A549 (cell line): ENCODE results near the gene PLCH1.

Experiments
- JUNB ChIP-seq: fragments of >200 bp; sonication (Bioruptor Twin); formaldehyde crosslinking; IDR thresholded peaks from 2 replicates; pipeline ENCODE4 v1.6.1; 2016
- PBX3 ChIP-seq: IDR thresholded peaks from 2 replicates; pipeline ENCODE4 v1.6.1; 2012
- POLR2A ChIP-seq: IDR thresholded peaks from 2 replicates; pipeline ENCODE4 v1.6.1; 2012; ENCODE audit warnings: mild to moderate bottlenecking, low read length
- RAD21 ChIP-seq, 2 experiments: fragments of >200 bp in 1 of 2; sonication (Bioruptor Twin) in 1 of 2; formaldehyde crosslinking in 1 of 2; IDR thresholded peaks in 1 of 2; conservative IDR thresholded peaks in 1 of 2; 2 replicates in 1 of 2; 3 replicates in 1 of 2; pipeline ENCODE4 v1.6.1; 2012 to 2018; ENCODE audit warnings: inconsistent platforms in 1 of 2
- RCOR1 ChIP-seq: fragments of 150-350 bp; IDR thresholded peaks from 2 replicates; pipeline ENCODE4 v1.6.1; 2014; ENCODE audit warnings: antibody characterized with exemption, low read length, low read depth
- TF ChIP-seq, protein P1 (sequence below): fragments of >200 bp; sonication (Bioruptor Twin); formaldehyde crosslinking; IDR thresholded peaks from 3 replicates; pipeline ENCODE4 v1.5.1; 2016
- TF ChIP-seq, protein P2 (sequence below): fragments of 250-450 bp; sonication (Bioruptor Pico); IDR thresholded peaks from 2 replicates; pipeline ENCODE4 v1.5.0; 2021; ENCODE audit warnings: mild to moderate bottlenecking, moderate library complexity, borderline replicate concordance

DNA sequence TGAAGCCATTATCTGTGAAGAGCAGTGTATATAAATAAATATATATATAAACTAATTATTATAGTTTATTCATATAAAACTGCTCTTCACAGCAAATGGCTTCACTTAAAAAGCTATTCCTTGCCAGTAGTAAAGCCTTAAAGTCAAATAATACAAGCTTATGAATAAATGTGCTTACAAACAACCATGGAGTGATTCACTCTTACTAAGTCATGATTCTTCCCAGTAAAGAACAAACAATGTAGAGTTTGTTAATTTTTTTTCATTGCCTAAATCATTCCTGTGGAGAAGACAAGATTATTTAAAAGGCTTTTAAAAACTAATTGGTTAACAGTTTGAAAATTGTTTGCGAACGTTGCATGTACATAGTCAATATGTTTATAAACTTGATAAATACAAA is 140.7 kb downstream of the PLCH1 start:
- TF ChIP-seq, protein P1, sequence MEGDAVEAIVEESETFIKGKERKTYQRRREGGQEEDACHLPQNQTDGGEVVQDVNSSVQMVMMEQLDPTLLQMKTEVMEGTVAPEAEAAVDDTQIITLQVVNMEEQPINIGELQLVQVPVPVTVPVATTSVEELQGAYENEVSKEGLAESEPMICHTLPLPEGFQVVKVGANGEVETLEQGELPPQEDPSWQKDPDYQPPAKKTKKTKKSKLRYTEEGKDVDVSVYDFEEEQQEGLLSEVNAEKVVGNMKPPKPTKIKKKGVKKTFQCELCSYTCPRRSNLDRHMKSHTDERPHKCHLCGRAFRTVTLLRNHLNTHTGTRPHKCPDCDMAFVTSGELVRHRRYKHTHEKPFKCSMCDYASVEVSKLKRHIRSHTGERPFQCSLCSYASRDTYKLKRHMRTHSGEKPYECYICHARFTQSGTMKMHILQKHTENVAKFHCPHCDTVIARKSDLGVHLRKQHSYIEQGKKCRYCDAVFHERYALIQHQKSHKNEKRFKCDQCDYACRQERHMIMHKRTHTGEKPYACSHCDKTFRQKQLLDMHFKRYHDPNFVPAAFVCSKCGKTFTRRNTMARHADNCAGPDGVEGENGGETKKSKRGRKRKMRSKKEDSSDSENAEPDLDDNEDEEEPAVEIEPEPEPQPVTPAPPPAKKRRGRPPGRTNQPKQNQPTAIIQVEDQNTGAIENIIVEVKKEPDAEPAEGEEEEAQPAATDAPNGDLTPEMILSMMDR: no peak
- no peak for TF ChIP-seq PBX3
- TF ChIP-seq JUNB: no peak
- TF ChIP-seq, protein P2, sequence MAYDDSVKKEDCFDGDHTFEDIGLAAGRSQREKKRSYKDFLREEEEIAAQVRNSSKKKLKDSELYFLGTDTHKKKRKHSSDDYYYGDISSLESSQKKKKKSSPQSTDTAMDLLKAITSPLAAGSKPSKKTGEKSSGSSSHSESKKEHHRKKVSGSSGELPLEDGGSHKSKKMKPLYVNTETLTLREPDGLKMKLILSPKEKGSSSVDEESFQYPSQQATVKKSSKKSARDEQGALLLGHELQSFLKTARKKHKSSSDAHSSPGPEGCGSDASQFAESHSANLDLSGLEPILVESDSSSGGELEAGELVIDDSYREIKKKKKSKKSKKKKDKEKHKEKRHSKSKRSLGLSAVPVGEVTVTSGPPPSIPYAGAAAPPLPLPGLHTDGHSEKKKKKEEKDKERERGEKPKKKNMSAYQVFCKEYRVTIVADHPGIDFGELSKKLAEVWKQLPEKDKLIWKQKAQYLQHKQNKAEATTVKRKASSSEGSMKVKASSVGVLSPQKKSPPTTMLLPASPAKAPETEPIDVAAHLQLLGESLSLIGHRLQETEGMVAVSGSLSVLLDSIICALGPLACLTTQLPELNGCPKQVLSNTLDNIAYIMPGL: no peak
- TF ChIP-seq RAD21 (conservative IDR thresholded peaks at IDR 0.05 in 1 of 2, IDR thresholded peaks at IDR 0.05 in 1 of 2): no peak
- no peak for TF ChIP-seq POLR2A
- no peak for TF ChIP-seq RCOR1
